DND-41 (cell line): ENCODE measurements around the gene FGFR2.

Experiments
- ATAC-seq: fragments of 200-7000 bp; cut with Tn5 transposase; 3 replicates; pipeline ENCODE4 v1.9.1; 2021; ENCODE audit warnings: low read depth; ENCODE audit not compliant: insufficient read depth
- DNase-seq: peaks from one replicate; pipeline ENCODE4 v3.0.0-alpha.2; 2020
- H2AFZ ChIP-seq: 2 replicates; pipeline ENCODE4 v1.6.0; 2012; ENCODE audit warnings: low read depth, low read length
- H3K27ac ChIP-seq: 2 replicates; pipeline ENCODE4 v1.5.1; 2012; ENCODE audit warnings: low read length, inconsistent platforms
- H3K27me3 ChIP-seq: fragments of 200-600 bp; sonication (generic); 2 replicates; pipeline ENCODE4 v1.6.0; 2012; ENCODE audit warnings: low read length, mild to moderate bottlenecking, inconsistent platforms; ENCODE audit not compliant: insufficient read depth, poor library complexity
- H3K36me3 ChIP-seq: 2 replicates; pipeline ENCODE4 v1.5.1; 2012; ENCODE audit warnings: low read length, inconsistent platforms; ENCODE audit not compliant: insufficient read depth
- H3K4me1 ChIP-seq: 2 replicates; pipeline ENCODE4 v1.5.1; 2012; ENCODE audit warnings: mild to moderate bottlenecking, low read length; ENCODE audit not compliant: insufficient read depth
- H3K4me2 ChIP-seq: 2 replicates; pipeline ENCODE4 v1.6.0; 2012; ENCODE audit warnings: mild to moderate bottlenecking, moderate library complexity, low read length, inconsistent platforms; ENCODE audit not compliant: insufficient read depth
- H3K4me3 ChIP-seq, 2 experiments: fragments of 200-600 bp in 1 of 2; shearing (Covaris generic) in 1 of 2; 2 replicates each; pipeline ENCODE4 v1.5.1; 2012 to 2016; ENCODE audit warnings: inconsistent platforms in 2 of 2, low read length in 2 of 2, mild to moderate bottlenecking in 2 of 2, low read depth in 1 of 2, moderate library complexity in 1 of 2
- H3K79me2 ChIP-seq: 2 replicates; pipeline ENCODE4 v1.6.0; 2012; ENCODE audit warnings: low read length, inconsistent platforms; ENCODE audit not compliant: insufficient read depth
- H3K9ac ChIP-seq: 2 replicates; pipeline ENCODE4 v1.6.0; 2012; ENCODE audit warnings: low read depth, mild to moderate bottlenecking, inconsistent platforms, low read length, moderate library complexity
- H3K9me3 ChIP-seq: 2 replicates; pipeline ENCODE4 v1.5.1; 2012; ENCODE audit warnings: low read length, moderate library complexity, mild to moderate bottlenecking, inconsistent platforms; ENCODE audit not compliant: insufficient read depth, severe bottlenecking
- H4K20me1 ChIP-seq: 2 replicates; pipeline ENCODE4 v1.6.0; 2012; ENCODE audit warnings: low read length; ENCODE audit not compliant: insufficient read depth
- CTCF ChIP-seq: IDR thresholded peaks from 2 replicates; pipeline ENCODE4 v1.5.1; 2012; ENCODE audit warnings: borderline replicate concordance, low read length, moderate library complexity, mild to moderate bottlenecking; ENCODE audit not compliant: poor library complexity, severe bottlenecking; ENCODE audit errors: extremely low read depth
- EZH2 ChIP-seq: IDR thresholded peaks from 3 replicates; pipeline ENCODE4 v1.6.1; 2012; ENCODE audit warnings: borderline replicate concordance, low read depth, mild to moderate bottlenecking, moderate library complexity, low read length, inconsistent platforms; ENCODE audit not compliant: severe bottlenecking

FGFR2 gene

GRCh38 chr10:121452581-121452980 lies 145.7 kb downstream of the FGFR2 start:
- Histone ChIP-seq H3K9ac (no peak overlapping the region), H3K27ac (no peak overlapping the region), H3K79me2 (no peaks in the 10 kb centered on the region), H2AFZ (no peak overlapping the region), H3K4me1 (no peaks in the 10 kb centered on the region), H3K27me3 (peaks cover 7% of the 10 kb centered on the region), H3K36me3 (no peaks in the 10 kb centered on the region), H3K4me2 (no peak overlapping the region), H3K9me3 (no peaks in the 10 kb centered on the region), H4K20me1 (no peaks in the 10 kb centered on the region), H3K4me3 (no peak overlapping the region)
- DNase-seq (no peak), ATAC-seq (no peak)
- TF ChIP-seq EZH2 (no peak), CTCF (no peak)

DNA sequence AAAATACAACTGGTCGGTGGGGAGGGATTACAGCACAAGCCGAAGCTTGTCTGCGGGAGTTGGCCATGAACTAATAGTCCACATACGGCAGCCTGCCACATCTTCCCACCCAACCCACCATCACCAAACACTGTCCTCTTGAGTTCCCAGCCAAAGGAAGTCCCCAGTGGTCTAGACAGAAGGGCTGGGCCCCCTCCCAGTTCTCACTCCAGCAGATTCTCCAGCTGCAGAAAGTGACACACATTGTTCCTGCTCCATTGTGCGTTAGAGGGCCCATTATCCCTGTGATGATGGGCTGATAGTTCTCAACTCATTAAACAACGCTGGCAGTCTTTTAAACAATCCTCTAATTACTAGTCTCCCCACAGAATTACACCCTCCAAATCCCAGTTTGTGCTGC lies 148.0 kb downstream of the FGFR2 start:
- TF ChIP-seq CTCF (no peak), EZH2 (no peak)
- Histone ChIP-seq H3K9ac (no peak overlapping the region), H3K27ac (no peak overlapping the region), H3K27me3 (peaks cover 7% of the 10 kb centered on the region), H3K79me2 (no peaks in the 10 kb centered on the region), H3K4me1 (no peaks in the 10 kb centered on the region), H4K20me1 (no peaks in the 10 kb centered on the region), H2AFZ (no peak overlapping the region), H3K9me3 (no peaks in the 10 kb centered on the region), H3K36me3 (no peaks in the 10 kb centered on the region), H3K4me2 (no peak overlapping the region), H3K4me3 (no peak overlapping the region)
- DNase-seq (no peak), ATAC-seq (no peak)

DNA sequence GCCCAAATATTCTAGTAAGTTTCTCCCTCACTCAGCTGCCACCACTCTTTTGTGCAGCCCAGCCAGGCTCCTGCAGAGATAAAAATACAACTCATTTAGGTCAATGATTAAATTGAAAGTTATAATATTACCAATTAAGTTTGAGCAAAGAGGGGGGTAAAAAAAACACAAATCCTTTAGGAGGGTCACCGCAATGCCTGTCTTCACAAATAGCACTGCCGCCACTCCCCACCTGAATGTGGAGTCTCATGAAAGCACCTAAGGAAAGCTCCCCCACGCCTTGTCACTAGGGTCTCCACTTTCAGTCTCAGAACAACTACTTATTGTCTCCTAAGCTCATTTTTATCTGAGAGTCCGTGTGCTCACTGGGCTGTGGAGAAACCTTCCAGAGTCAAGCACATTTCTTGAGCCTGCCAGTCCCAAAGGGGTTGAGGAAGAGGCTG lies 148.7 kb downstream of the FGFR2 start:
- no peak overlapping the region for H2AFZ ChIP-seq
- no peak for ATAC-seq

More for the DNA sequence above, 148.7 kb downstream of the FGFR2 start:
- no peaks in the 10 kb centered on the region for H3K4me1 ChIP-seq
- no peak overlapping the region for H3K4me3 ChIP-seq
- no peaks in the 10 kb centered on the region for H3K9me3 ChIP-seq
- TF ChIP-seq CTCF = no peak
- TF ChIP-seq EZH2 = no peak
- H4K20me1 ChIP-seq = no peaks in the 10 kb centered on the region
- H3K9ac ChIP-seq = no peak overlapping the region
- no peak overlapping the region for H3K4me2 ChIP-seq
- H3K79me2 ChIP-seq = no peaks in the 10 kb centered on the region
- H3K36me3 ChIP-seq = no peaks in the 10 kb centered on the region
- H3K27ac ChIP-seq = no peak overlapping the region
- peaks cover 7% of the 10 kb centered on the region for H3K27me3 ChIP-seq
- DNase-seq = no peak
